Progenitor cell of endocrine pancreas (in vitro differentiated cells): ENCODE measurements around the gene IL1R2. TPM values are rescaled to one million over a fixed set of nuclear protein-coding genes. Genes with fewer than 3 reads are reported as not detected.

Experiments
- DNase-seq: peaks from one replicate; pipeline ENCODE4 v3.0.0; 2021; ENCODE audit warnings: low spot score; ENCODE audit not compliant: unreplicated experiment
- H3K27ac Mint-ChIP-seq: 2 replicates; pipeline ENCODE4 v1.8.0; 2021; ENCODE audit warnings: mild to moderate bottlenecking, moderate library complexity, mixed read lengths
- H3K27me3 Mint-ChIP-seq: 2 replicates; pipeline ENCODE4 v1.8.0; 2021; ENCODE audit warnings: mixed read lengths
- H3K36me3 Mint-ChIP-seq: 2 replicates; pipeline ENCODE4 v1.8.0; 2022; ENCODE audit warnings: mixed read lengths; ENCODE audit not compliant: insufficient read depth
- H3K4me1 Mint-ChIP-seq: 2 replicates; pipeline ENCODE4 v1.8.0; 2021; ENCODE audit warnings: low read depth, mixed read lengths
- H3K4me3 Mint-ChIP-seq: 2 replicates; pipeline ENCODE4 v1.8.0; 2021; ENCODE audit warnings: low read depth, mild to moderate bottlenecking, moderate library complexity, mixed read lengths
- H3K9me3 Mint-ChIP-seq: 2 replicates; pipeline ENCODE4 v1.8.0; 2021; ENCODE audit warnings: low read depth, mixed read lengths
- total RNA-seq: library from RNA; stranded (reverse); gene quantifications from 2 replicates; pipeline ENCODE4 v1.2.1, GENCODE V29; 2021
- TF ChIP-seq, protein P1 (sequence below): fragments of 200-600 bp; sonication (generic); IDR thresholded peaks from one replicate; pipeline ENCODE4 v1.5.0; 2021; ENCODE audit warnings: antibody characterized with exemption, mild to moderate bottlenecking; ENCODE audit not compliant: unreplicated experiment

Gene IL1R2
- total RNA-seq, 1 donor from 2014 or later = not detected

DNA sequence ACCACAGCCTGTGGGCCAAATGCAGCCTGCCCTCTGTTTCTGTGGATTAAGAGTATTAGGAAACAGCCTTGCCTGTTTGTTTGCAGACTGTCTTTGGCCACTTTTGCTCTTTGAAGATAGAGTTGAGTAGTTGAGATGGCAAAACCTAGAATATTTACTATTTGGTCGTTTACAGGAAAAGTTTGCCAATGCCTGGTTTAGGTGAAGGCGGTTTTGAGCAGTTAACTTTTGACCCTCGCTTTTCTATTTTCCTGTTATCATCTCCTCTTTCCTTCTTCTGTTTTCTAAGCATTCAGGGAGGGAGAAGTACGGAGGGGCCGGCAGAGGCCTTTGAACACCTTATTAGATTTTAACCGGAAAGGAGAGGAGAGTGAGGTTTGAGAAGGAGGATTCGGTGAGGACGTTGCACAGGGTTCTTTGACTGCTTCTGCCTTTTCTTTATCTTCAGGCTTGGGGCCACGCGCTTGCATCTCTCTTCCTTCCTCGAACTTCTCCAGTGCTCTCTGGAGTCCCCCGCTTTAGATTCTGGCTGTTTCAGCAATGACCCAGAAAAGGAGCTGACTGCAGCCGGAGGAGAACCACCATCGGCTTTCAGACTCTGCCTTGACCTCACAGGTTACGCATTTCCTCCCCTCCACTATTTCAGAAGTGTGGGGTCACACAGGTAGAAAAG, 39.2 kb downstream of the IL1R2 start:
- Mint-ChIP-seq H3K9me3 (no peaks in the 10 kb centered on the region), H3K4me1 (peaks cover 14% of the 10 kb centered on the region), H3K36me3 (no peaks in the 10 kb centered on the region), H3K4me3 (no peak overlapping the region), H3K27ac (peak overlapping the region; percentile 72), H3K27me3 (no peaks in the 10 kb centered on the region)
- DNase-seq = no peak
- TF ChIP-seq, protein P1, sequence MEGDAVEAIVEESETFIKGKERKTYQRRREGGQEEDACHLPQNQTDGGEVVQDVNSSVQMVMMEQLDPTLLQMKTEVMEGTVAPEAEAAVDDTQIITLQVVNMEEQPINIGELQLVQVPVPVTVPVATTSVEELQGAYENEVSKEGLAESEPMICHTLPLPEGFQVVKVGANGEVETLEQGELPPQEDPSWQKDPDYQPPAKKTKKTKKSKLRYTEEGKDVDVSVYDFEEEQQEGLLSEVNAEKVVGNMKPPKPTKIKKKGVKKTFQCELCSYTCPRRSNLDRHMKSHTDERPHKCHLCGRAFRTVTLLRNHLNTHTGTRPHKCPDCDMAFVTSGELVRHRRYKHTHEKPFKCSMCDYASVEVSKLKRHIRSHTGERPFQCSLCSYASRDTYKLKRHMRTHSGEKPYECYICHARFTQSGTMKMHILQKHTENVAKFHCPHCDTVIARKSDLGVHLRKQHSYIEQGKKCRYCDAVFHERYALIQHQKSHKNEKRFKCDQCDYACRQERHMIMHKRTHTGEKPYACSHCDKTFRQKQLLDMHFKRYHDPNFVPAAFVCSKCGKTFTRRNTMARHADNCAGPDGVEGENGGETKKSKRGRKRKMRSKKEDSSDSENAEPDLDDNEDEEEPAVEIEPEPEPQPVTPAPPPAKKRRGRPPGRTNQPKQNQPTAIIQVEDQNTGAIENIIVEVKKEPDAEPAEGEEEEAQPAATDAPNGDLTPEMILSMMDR = no peak

DNA sequence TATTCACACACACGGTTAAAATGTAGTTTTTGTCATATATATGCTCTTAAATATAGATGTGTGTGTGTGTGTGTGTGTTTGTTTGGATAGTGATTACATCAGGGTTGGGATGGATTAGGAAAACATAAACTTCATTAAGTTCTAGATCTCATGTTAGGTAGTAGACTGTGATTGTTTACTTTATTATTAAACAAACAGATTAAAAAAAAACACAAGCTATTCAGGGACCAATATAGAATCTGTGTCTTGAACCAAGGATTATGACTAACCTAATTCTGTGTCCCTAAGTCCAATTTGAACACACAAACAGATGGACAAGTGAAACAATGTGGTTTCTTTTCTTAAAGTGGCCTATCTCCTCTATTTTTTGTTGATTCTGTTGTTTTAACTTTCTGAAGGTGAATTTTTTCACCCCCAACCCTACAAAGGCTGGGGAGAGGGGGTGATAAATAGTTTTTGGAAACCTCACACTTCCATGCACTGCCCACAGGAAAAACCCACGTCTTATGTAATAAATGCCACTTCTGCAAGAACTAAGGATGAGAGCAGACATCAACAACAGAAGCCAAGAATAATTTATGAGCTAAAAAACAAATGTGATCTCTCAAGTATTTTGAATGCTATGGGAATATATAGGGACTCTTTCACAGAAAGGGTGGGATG, 40.7 kb downstream of the IL1R2 start:
- peaks cover 13% of the 10 kb centered on the region for H3K4me1 Mint-ChIP-seq
- no peak for DNase-seq
- H3K27me3 Mint-ChIP-seq = peaks cover 5% of the 10 kb centered on the region
- no peaks in the 10 kb centered on the region for H3K9me3 Mint-ChIP-seq
- H3K36me3 Mint-ChIP-seq = no peaks in the 10 kb centered on the region
- no peak overlapping the region for H3K27ac Mint-ChIP-seq
- TF ChIP-seq, protein P1 = no peak
- H3K4me3 Mint-ChIP-seq = no peak overlapping the region

DNA sequence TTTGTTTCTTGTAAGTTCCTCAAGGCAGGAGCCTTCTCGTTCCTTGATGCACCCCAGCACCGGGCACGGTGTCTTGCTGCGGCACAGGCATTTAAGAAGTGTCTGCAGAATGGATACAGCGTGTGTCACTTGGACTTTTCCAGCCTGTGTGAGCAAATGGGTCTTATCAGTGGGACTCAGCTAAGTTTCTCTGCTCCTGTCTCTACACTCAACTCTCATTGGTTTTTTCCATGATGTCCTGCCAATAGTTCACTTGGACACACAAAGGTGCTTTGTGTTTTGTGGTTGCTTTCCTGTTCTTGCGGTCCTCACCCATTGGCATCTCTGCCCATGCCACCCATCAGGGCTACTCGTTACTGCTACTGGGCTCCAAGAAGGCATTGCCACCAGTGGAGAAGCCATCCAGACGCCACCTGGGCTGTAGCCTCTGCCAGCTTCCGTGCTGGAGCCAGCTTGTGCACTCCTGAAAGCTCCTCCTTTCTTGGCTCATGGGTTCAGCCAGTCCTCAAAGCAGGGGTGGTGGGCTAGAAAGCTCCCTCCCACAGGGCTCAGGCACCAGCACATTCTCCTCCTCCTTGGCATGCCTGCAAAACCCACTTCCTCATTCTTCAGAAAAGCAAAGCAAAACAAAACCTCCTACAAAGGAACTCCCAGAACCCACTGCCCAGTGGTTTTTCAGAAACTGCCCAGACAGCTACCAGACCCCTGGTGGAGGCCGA, 41.4 kb downstream of the IL1R2 start:
- Mint-ChIP-seq H3K27ac (no peak overlapping the region), H3K9me3 (no peaks in the 10 kb centered on the region), H3K27me3 (peaks cover 5% of the 10 kb centered on the region), H3K36me3 (no peaks in the 10 kb centered on the region), H3K4me1 (peaks cover 6% of the 10 kb centered on the region), H3K4me3 (no peak overlapping the region)
- DNase-seq = no peak
- TF ChIP-seq, protein P1 = no peak

DNA sequence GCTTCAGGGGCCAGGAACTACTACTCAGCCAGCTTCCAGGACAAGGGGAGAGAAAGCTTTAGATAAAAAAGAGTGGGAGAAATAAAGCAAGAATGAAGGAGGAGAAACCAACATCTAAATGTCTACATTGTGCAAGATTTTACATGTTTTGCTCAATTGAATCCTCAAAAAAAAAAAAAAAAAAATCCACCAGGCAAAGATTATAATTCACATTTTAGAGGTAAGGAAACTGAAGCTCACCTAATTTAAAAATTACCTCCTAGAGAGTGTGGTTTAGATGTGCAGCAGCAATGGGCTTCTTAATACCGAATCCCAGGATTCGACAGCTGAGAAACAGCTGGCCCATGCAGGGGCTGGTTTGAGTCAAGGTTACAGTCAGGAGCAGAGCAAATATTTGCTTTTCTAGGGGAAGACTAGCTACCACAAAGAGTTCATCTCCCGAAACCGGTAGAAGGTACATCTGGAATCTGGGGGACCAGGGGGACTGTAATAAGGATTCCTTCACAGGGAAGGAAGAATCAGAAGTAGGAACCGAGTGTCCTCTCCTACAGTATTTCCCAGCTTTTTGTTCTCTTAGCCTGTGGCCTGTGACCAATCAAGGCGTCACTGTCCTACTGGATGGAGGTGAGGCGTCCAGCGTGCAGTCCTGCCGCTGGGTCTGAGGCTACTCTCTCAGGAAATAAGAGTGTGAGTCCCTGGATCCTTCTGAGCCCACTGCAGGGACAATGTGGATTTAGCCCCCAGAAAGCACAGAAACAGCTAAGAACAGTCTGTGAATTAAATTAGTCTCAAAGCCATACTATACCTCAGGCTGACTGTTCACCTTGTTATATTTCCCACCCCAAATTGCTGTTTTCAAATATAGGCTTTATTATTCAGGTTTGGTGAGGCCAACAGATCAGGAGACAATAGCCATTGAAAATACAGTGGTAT, 42.3 kb downstream of the IL1R2 start:
- DNase-seq = no peak
- H3K9me3 Mint-ChIP-seq = no peaks in the 10 kb centered on the region
- no peak overlapping the region for H3K27ac Mint-ChIP-seq
- H3K36me3 Mint-ChIP-seq = no peaks in the 10 kb centered on the region
- peaks cover 5% of the 10 kb centered on the region for H3K4me1 Mint-ChIP-seq
- no peak overlapping the region for H3K4me3 Mint-ChIP-seq
- TF ChIP-seq, protein P1 = no peak
- peaks cover 5% of the 10 kb centered on the region for H3K27me3 Mint-ChIP-seq
